Measurements from ENCODE around the gene POLR2I. TPM values are rescaled to one million over a fixed set of nuclear protein-coding genes. Genes with fewer than 3 reads are reported as not detected.
A peak's percentile ranks its signal among the peaks of the same experiment; 100 is the strongest.

POLR2I gene
- total and polyA plus RNA-seq, 2 donors (not counting 3 experiments of a cell fraction or from before 2014, with no cell fraction given): 53.0 to 64.8 TPM

GRCh38 chr19:36139120-36139472, 24.4 kb upstream of the POLR2I start:
- dilution Hi-C loops (cut with MboI; ENCODE audit: extremely low pct_ligation_motif_present, low sequenced_read_pairs): no loop called here
- H3K9me3 ChIP-seq (replicated peaks; ENCODE audit: control insufficient read depth, insufficient read depth, low read length): no peaks in the 10 kb centered on the region
- CTCF ChIA-PET: interaction anchor here (0.7 to 2.1 kb wide), 5 partner anchors 9 to 79 kb away, joined by 3 to 18 read pairs (median 6); partner anchors contain the start of gene POLR2I

More at GRCh38 chr19:36139120-36139472, 24.4 kb upstream of the POLR2I start:
- H4K20me1 ChIP-seq (replicated peaks; ENCODE audit: control insufficient read depth, extremely low read depth, insufficient read depth, low read length): no peaks in the 10 kb centered on the region
- H3K27me3 ChIP-seq (ENCODE audit: control insufficient read depth in 2 of 2, insufficient read depth in 2 of 2, low read length in 2 of 2): no peaks in the 10 kb centered on the region
- no TSS peak for BruUV-seq (replicated peaks)
- peak overlapping the region; percentile 99 for H3K9ac ChIP-seq (replicated peaks; ENCODE audit: extremely low read depth, insufficient read depth, low read length)
- H3K79me2 ChIP-seq (ENCODE audit: control insufficient read depth, insufficient read depth, low read length): peaks cover 21% of the 10 kb centered on the region
- H3K9me1 ChIP-seq (replicated peaks; ENCODE audit: control insufficient read depth, extremely low read depth, insufficient read depth, low read length): no peaks in the 10 kb centered on the region
- FAIRE-seq (no peak), DNase-seq (ENCODE audit: low read depth, low spot score) (no peak)
- H3K4me1 ChIP-seq (ENCODE audit: control insufficient read depth, extremely low read depth, insufficient read depth, low read length): peaks cover 20% of the 10 kb centered on the region
- peak overlapping the region; percentile 84 for H3K4me2 ChIP-seq (ENCODE audit: insufficient read depth, low read length)
- peak overlapping the region; percentile 73 for H3K27ac ChIP-seq (ENCODE audit: insufficient read depth, low read depth, low read length)
- H3K36me3 ChIP-seq (ENCODE audit: control insufficient read depth in 2 of 2, extremely low read depth in 1 of 2, insufficient read depth in 2 of 2, low read length in 2 of 2): peaks cover 8 to 13% of the 10 kb centered on the region in 2 experiments
- H3K4me3 ChIP-seq (replicated peaks in 1 of 3; ENCODE audit: insufficient read depth in 1 of 3, low read depth in 1 of 3, low read length in 3 of 3): peak overlapping the region; percentile 89 to 97 (median 91)
- intact Hi-C loops (cut with micrococcal nuclease): loop anchor here (1.0 to 2.0 kb wide), 2 partner anchors 76 to 85 kb away; partner anchors contain the start of genes THAP8, WDR62, ZNF146 and ZNF565
- POLR2A ChIA-PET: interaction anchor here (1.3 kb wide), 1 partner anchor 11 kb away, joined by 5 read pairs; no protein-coding TSS in a partner anchor
- TF ChIP-seq JUN (IDR thresholded peaks at IDR 0.05; ENCODE audit: borderline replicate concordance, insufficient read depth, insufficient read length, low read depth): no peak
- TF ChIP-seq EZH2 (IDR thresholded peaks at IDR 0.05; ENCODE audit: borderline replicate concordance, low read depth, low read length, severe bottlenecking): no peak
- no peak for TF ChIP-seq POLR2A (IDR thresholded peaks at IDR 0.05; ENCODE audit: low read depth, low read length)
- no peak for TF ChIP-seq GATA2 (IDR thresholded peaks at IDR 0.05; ENCODE audit: insufficient read depth, insufficient read length, low read depth, low read length)
- no peak for TF ChIP-seq FOS (IDR thresholded peaks at IDR 0.05; ENCODE audit: borderline replicate concordance, insufficient read depth, low read length)
- TF ChIP-seq MYC (IDR thresholded peaks at IDR 0.05; ENCODE audit: low read depth, low read length): no peak
- TF ChIP-seq POLR2AphosphoS5 (IDR thresholded peaks at IDR 0.05; ENCODE audit: insufficient read depth, low read depth, low read length): no peak
- TF ChIP-seq, protein P1, sequence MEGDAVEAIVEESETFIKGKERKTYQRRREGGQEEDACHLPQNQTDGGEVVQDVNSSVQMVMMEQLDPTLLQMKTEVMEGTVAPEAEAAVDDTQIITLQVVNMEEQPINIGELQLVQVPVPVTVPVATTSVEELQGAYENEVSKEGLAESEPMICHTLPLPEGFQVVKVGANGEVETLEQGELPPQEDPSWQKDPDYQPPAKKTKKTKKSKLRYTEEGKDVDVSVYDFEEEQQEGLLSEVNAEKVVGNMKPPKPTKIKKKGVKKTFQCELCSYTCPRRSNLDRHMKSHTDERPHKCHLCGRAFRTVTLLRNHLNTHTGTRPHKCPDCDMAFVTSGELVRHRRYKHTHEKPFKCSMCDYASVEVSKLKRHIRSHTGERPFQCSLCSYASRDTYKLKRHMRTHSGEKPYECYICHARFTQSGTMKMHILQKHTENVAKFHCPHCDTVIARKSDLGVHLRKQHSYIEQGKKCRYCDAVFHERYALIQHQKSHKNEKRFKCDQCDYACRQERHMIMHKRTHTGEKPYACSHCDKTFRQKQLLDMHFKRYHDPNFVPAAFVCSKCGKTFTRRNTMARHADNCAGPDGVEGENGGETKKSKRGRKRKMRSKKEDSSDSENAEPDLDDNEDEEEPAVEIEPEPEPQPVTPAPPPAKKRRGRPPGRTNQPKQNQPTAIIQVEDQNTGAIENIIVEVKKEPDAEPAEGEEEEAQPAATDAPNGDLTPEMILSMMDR (IDR thresholded peaks at IDR 0.05; ENCODE audit: extremely low read depth in 1 of 2, insufficient read depth in 1 of 2, low read depth in 1 of 2, low read length in 2 of 2): no peak
- TF ChIP-seq, protein P2, sequence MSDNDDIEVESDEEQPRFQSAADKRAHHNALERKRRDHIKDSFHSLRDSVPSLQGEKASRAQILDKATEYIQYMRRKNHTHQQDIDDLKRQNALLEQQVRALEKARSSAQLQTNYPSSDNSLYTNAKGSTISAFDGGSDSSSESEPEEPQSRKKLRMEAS (IDR thresholded peaks at IDR 0.05; ENCODE audit: insufficient read depth, insufficient read length): no peak
- peak overlapping the region; percentile 90 for H2AFZ ChIP-seq (ENCODE audit: low read depth, low read length)
